Activated CD4-positive, alpha-beta T cell treated with anti-CD3 and anti-CD28 coated beads for 36 hours (primary cell): ENCODE measurements around the gene C14orf132. TPM values are rescaled to one million over a fixed set of nuclear protein-coding genes. Genes with fewer than 3 reads are reported as not detected.

Experiments used
- ATAC-seq: fragments of 200-7000 bp; cut with Tn5 transposase; one replicate; pipeline ENCODE4 v1.10.0; 2021; ENCODE audit warnings: mild to moderate bottlenecking, moderate library complexity
- CTCF ChIA-PET: fragments of 350-600 bp; sonication (Branson Sonifier 250); formaldehyde crosslinking; loops from one replicate; lab custom pipeline; 2021; ENCODE audit warnings: antibody characterized with exemption; lab: Charles Lee
- POLR2A ChIA-PET: fragments of 350-600 bp; sonication (Branson Sonifier 250); formaldehyde crosslinking; loops from one replicate; lab custom pipeline; 2021; ENCODE audit warnings: antibody characterized with exemption, inconsistent platforms; lab: Charles Lee
- DNase-seq: peaks from one replicate; pipeline ENCODE4 v3.0.0-alpha.2; 2020
- H3K27ac Mint-ChIP-seq: one replicate; pipeline ENCODE4 v1.8.0; 2021; ENCODE audit warnings: mixed read lengths
- H3K27me3 Mint-ChIP-seq: one replicate; pipeline ENCODE4 v1.8.0; 2021; ENCODE audit warnings: mixed read lengths
- H3K36me3 Mint-ChIP-seq: one replicate; pipeline ENCODE4 v1.8.0; 2021; ENCODE audit warnings: low read depth, mixed read lengths
- H3K4me1 Mint-ChIP-seq: one replicate; pipeline ENCODE4 v1.8.0; 2021; ENCODE audit warnings: mixed read lengths
- H3K4me3 Mint-ChIP-seq: one replicate; pipeline ENCODE4 v1.8.0; 2021; ENCODE audit warnings: mild to moderate bottlenecking, moderate library complexity, mixed read lengths
- H3K9me3 Mint-ChIP-seq: one replicate; pipeline ENCODE4 v1.8.0; 2021; ENCODE audit warnings: low read depth, mixed read lengths
- intact Hi-C, 2 experiments: fragments of 100-400 bp; cut with DNase I in 1 of 2; cut with micrococcal nuclease in 1 of 2; formaldehyde crosslinking; loops; one replicate each; pipeline versions ENCODE4 v1.14.2 to v1.15.1; 2022 to 2024; cut with DNase I, micrococcal nuclease
- total RNA-seq, 2 experiments: library from RNA; stranded (reverse); gene quantifications; one replicate each; pipeline ENCODE4 v1.2.3, GENCODE V29; 2021

The C14orf132 gene
- total RNA-seq, 2 experiments from 2014 or later = 4.1 to 4.3 TPM

DNA sequence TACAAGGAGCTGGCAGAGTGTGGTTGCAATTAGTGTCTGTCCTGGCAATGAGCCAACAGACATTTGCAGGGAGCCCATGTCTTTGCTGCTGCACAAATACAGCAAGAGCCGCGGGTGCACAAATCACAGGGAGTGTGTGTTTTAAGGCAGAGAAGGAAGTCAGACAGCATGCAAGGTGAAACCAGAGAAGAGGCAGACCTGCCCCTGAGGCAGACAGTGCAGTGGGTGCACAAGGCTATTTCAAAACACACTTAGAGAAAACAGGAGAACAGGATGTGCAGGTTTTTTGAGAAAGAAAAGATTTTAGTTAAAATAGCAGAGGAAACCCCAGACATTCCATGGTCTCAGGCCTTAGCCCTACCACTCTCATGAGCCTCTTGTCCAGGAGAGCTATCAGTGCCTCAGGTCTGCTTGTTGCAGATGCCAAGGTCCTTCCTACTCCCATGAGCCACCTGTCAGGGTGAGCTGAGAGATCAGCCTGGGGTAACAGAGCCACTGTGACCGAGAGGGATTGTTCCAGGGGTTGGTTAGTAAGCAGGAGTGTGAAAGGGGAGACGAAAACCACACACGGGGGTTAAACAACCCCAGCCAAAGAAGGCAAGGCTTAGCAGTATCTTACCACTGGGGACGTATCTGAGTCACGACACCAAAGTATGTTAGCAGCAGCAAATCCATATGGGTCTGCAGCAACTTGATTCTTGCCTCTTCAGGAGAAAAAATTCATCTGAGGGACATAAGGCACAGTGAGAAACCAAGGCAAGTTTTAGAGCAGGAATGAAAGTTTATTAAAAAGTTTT lies 78.1 kb downstream of the C14orf132 start:
- H3K36me3 Mint-ChIP-seq = no peaks in the 10 kb centered on the region
- peaks cover 4% of the 10 kb centered on the region for H3K9me3 Mint-ChIP-seq
- ATAC-seq = peak; percentile 66
- no peak overlapping the region for H3K4me3 Mint-ChIP-seq
- peaks cover 38% of the 10 kb centered on the region for H3K4me1 Mint-ChIP-seq
- ChIA-PET POLR2A (no interaction called here), CTCF (interaction anchor here (1.7 kb wide), 1 partner anchor 157 kb away, joined by 4 read pairs; no protein-coding TSS in a partner anchor)
- no peaks in the 10 kb centered on the region for H3K27me3 Mint-ChIP-seq
- intact Hi-C loops = no loop called here
- H3K27ac Mint-ChIP-seq = no peak overlapping the region
- DNase-seq = peak; percentile 22

- Mint-ChIP-seq H3K9me3 (peaks cover 4% of the 10 kb centered on the region), H3K4me1 (peaks cover 38% of the 10 kb centered on the region), H3K36me3 (no peaks in the 10 kb centered on the region), H3K4me3 (no peak overlapping the region), H3K27ac (peak overlapping the region; percentile 6), H3K27me3 (no peaks in the 10 kb centered on the region)
- ChIA-PET CTCF (interaction anchor here (1.7 kb wide), 1 partner anchor 156 kb away, joined by 4 read pairs; no protein-coding TSS in a partner anchor), POLR2A (no interaction called here)
- ATAC-seq = no peak
- no peak for DNase-seq
- intact Hi-C loops = no loop called here
Measured at GRCh38 chr14:96117960-96118359, 78.8 kb downstream of the C14orf132 start.

DNA sequence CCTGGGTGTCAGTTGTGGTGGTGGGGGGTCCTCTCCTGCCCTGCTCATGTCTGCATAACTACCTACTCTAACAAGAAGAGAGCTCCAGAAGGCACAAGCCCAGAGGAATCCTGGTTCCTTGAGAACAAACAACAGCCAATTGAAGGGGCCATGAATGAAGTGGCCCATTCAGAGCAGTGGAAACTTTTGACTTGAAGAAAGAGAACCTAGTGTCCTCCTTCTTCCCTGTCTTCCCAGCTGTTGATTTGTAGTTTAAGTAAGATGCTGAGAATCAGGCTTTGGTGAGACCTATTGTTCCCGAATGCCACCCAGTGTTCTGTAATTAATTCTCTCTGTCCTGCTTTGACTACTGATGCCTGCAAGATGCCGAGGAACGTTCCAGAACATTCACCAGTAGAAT lies 79.2 kb downstream of the C14orf132 start:
- Mint-ChIP-seq H3K4me1 (peaks cover 43% of the 10 kb centered on the region), H3K27ac (peak overlapping the region; percentile 6), H3K36me3 (no peaks in the 10 kb centered on the region), H3K27me3 (no peaks in the 10 kb centered on the region), H3K4me3 (no peak overlapping the region), H3K9me3 (peaks cover 4% of the 10 kb centered on the region)
- intact Hi-C loops = no loop called here
- ATAC-seq = no peak
- ChIA-PET CTCF (interaction anchor here (0.5 to 1.7 kb wide), 2 partner anchors 22 to 156 kb away, joined by 3 to 4 read pairs; no protein-coding TSS in a partner anchor), POLR2A (no interaction called here)
- no peak for DNase-seq

DNA sequence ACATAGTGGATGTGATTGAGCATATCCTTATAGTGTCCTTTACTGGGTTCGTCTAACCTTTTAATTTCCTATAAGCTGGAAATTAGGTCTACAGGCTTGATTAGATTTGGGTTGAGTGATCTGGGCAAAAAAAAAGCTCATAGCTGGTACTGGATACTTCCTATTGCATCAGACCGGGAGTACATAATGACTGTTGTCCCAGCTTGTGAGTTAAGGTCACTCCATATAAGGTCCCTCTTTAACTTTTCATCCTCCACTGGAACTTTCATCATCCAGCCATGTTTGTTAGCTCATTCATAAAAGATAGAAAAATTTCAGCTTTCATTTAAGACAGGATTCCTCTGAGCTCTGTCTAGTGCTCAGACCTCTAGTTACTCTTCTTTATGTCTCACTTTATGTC lies 80.8 kb downstream of the C14orf132 start:
- POLR2A ChIA-PET = no interaction called here
- DNase-seq = no peak
- Mint-ChIP-seq H3K27me3 (no peaks in the 10 kb centered on the region), H3K27ac (peak overlapping the region; percentile 69), H3K4me1 (peaks cover 54% of the 10 kb centered on the region), H3K4me3 (no peak overlapping the region), H3K9me3 (no peaks in the 10 kb centered on the region), H3K36me3 (no peaks in the 10 kb centered on the region)
- ATAC-seq = peak; percentile 72
- intact Hi-C loops = no loop called here
- CTCF ChIA-PET = interaction anchor here (0.5 to 1.0 kb wide), 3 partner anchors 16 to 68 kb away, joined by 3 to 5 read pairs (median 3); no protein-coding TSS in a partner anchor

- H3K4me1 Mint-ChIP-seq = peaks cover 58% of the 10 kb centered on the region
- no peaks in the 10 kb centered on the region for H3K27me3 Mint-ChIP-seq
- H3K36me3 Mint-ChIP-seq = no peaks in the 10 kb centered on the region
- intact Hi-C loops = no loop called here
- H3K9me3 Mint-ChIP-seq = no peaks in the 10 kb centered on the region
- CTCF ChIA-PET = interaction anchor here (1.0 kb wide), 1 partner anchor 17 kb away, joined by 5 read pairs; no protein-coding TSS in a partner anchor
- no peak overlapping the region for H3K27ac Mint-ChIP-seq
- POLR2A ChIA-PET = interaction anchor here (0.6 kb wide), 1 partner anchor 27 kb away, joined by 3 read pairs; no protein-coding TSS in a partner anchor
- DNase-seq = no peak
- H3K4me3 Mint-ChIP-seq = no peak overlapping the region
- peak; percentile 16 for ATAC-seq
Measured at GRCh38 chr14:96120392-96120791, 81.2 kb downstream of the C14orf132 start.

- Mint-ChIP-seq H3K4me1 (peaks cover 64% of the 10 kb centered on the region), H3K27me3 (no peaks in the 10 kb centered on the region), H3K36me3 (no peaks in the 10 kb centered on the region), H3K4me3 (no peak overlapping the region), H3K9me3 (no peaks in the 10 kb centered on the region), H3K27ac (no peak overlapping the region)
- ChIA-PET CTCF (no interaction called here), POLR2A (interaction anchor here (0.6 kb wide), 1 partner anchor 26 kb away, joined by 3 read pairs; no protein-coding TSS in a partner anchor)
- ATAC-seq = no peak
- intact Hi-C loops = no loop called here
- DNase-seq = no peak
Measured at GRCh38 chr14:96120941-96121340, 81.8 kb downstream of the C14orf132 start.

GRCh38 chr14:96121660-96122395 lies 82.7 kb downstream of the C14orf132 start:
- Mint-ChIP-seq H3K9me3 (no peaks in the 10 kb centered on the region), H3K27me3 (no peaks in the 10 kb centered on the region), H3K36me3 (no peaks in the 10 kb centered on the region), H3K27ac (no peak overlapping the region), H3K4me1 (peaks cover 66% of the 10 kb centered on the region), H3K4me3 (no peak overlapping the region)
- ATAC-seq = no peak
- CTCF ChIA-PET = no interaction called here
- POLR2A ChIA-PET = no interaction called here
- no peak for DNase-seq
- intact Hi-C loops = no loop called here

DNA sequence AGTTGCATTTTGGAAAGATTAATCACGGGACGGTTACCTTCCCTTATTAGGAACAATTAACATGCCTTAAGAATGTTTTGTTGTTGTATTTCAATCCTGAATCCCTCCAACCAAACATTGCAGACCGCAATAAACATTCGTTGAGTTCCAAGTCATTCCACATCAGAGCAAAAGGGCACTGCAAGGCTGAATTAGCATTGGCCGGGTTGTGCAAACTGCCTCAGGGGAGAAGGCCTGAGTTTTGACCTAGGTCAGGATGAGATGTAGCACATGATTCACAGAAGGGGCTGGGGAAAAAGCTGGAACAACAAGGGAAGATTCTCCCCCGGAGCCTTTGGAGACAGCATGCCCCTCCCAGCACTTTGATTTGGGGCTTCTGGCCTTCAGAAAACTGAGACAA lies 83.3 kb downstream of the C14orf132 start:
- no peak overlapping the region for H3K4me3 Mint-ChIP-seq
- ChIA-PET CTCF (interaction anchor here (0.6 kb wide), 1 partner anchor 88 kb away, joined by 3 read pairs; no protein-coding TSS in a partner anchor), POLR2A (no interaction called here)
- H3K27me3 Mint-ChIP-seq = no peaks in the 10 kb centered on the region
- H3K27ac Mint-ChIP-seq = no peak overlapping the region
- intact Hi-C loops = no loop called here
- ATAC-seq (no peak), DNase-seq (no peak)
- H3K4me1 Mint-ChIP-seq = peaks cover 64% of the 10 kb centered on the region
- H3K36me3 Mint-ChIP-seq = no peaks in the 10 kb centered on the region
- H3K9me3 Mint-ChIP-seq = no peaks in the 10 kb centered on the region

DNA sequence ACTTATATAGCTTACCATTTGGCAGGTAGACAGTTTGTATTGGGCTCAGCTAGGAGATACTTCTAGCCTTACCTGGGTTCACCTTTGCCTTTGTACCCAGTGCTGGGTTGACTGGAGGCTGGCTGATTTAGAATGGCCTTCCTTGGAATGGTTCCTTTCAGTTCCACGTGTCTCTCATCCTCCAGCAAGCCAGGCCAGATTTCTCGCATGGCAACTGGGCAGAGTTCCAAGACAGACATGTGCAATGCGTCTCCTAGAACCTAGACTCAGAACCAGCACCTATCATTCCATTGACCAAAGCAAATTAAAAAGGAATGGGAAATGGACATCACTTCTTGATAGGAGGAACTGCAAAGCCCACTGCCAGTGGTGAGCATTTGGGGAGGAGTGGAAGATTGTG lies 86.4 kb downstream of the C14orf132 start:
- ChIA-PET CTCF (interaction anchor here (0.8 to 1.1 kb wide), 2 partner anchors 9 to 12 kb away, joined by 3 to 4 read pairs; no protein-coding TSS in a partner anchor), POLR2A (no interaction called here)
- DNase-seq (no peak), ATAC-seq (no peak)
- Mint-ChIP-seq H3K27me3 (no peaks in the 10 kb centered on the region), H3K4me3 (no peak overlapping the region), H3K9me3 (no peaks in the 10 kb centered on the region), H3K27ac (no peak overlapping the region), H3K4me1 (peaks cover 48% of the 10 kb centered on the region), H3K36me3 (no peaks in the 10 kb centered on the region)
- intact Hi-C loops = no loop called here

- Mint-ChIP-seq H3K27ac (peak overlapping the region; percentile 55), H3K27me3 (no peaks in the 10 kb centered on the region), H3K36me3 (no peaks in the 10 kb centered on the region), H3K4me1 (peaks cover 46% of the 10 kb centered on the region), H3K4me3 (no peak overlapping the region), H3K9me3 (no peaks in the 10 kb centered on the region)
- ATAC-seq (peak; percentile 85), DNase-seq (peak; percentile 51)
- intact Hi-C loops = no loop called here
- ChIA-PET CTCF (interaction anchor here (0.6 to 1.4 kb wide), 5 partner anchors 9 to 1370 kb away, joined by 3 to 9 read pairs (median 3); no protein-coding TSS in a partner anchor), POLR2A (no interaction called here)
Measured at GRCh38 chr14:96126339-96126782, 87.2 kb downstream of the C14orf132 start.

DNA sequence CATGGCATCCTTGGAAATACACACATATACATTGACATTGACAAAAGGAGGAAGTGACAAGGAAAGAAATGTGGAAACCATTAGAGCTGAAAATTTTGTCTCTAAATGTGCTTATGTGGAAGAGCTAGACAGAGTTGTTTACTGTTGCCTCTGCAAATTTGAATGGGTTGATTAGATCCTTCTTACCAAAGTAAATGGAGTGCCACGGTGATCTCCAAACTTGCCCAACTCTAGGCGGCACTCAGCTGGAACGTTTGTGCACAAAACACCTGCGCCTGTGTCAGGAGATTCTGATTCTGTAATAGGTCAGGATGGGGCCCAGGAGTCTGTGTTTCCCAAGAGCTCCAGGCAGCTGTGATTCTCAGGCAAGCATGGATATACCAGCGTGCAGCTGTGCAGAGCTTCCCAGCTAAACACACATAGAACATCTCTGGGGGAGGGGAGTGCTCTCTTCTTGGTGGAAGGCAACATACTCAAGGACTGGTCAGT lies 87.7 kb downstream of the C14orf132 start:
- no peaks in the 10 kb centered on the region for H3K36me3 Mint-ChIP-seq
- intact Hi-C loops = no loop called here
- H3K27me3 Mint-ChIP-seq = no peaks in the 10 kb centered on the region
- H3K4me1 Mint-ChIP-seq = peaks cover 46% of the 10 kb centered on the region
- H3K4me3 Mint-ChIP-seq = no peak overlapping the region
- ATAC-seq (no peak), DNase-seq (no peak)
- no peaks in the 10 kb centered on the region for H3K9me3 Mint-ChIP-seq
- peak overlapping the region; percentile 55 for H3K27ac Mint-ChIP-seq
- ChIA-PET POLR2A (no interaction called here), CTCF (interaction anchor here (0.7 to 1.4 kb wide), 2 partner anchors 26 to 1371 kb away, joined by 3 to 9 read pairs; no protein-coding TSS in a partner anchor)
